ENCODE data around the gene STH.
A peak's percentile ranks its signal among the peaks of the same experiment; 100 is the strongest.

STH gene

DNA sequence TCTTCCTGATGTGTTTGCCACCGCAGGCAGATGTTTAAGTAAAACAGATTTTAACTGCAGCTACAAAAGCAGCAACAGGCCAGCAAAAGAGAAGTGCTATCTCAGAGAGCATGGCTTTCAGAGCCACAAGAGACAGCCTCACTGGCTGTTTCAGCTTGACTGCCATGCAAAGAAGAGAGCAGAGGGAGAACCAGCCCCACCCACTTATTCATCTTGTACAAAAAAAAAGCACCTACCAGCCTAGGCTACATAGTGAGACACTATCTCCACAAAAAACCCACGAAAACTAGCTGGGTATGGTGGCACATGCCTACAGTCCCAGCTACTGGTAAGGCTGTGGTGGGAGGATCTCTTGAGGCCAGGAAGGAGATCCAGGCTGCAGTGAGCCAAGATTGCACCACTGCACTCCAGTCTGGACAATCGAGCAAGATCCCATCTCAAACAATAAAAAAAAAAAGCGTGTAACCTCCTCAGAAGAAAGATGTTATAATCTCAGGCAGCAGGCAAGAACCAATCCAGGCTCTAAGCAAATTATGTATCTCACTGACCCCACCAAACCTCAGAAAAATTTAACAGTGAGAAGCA, 30.0 kb downstream of the STH start:
- no peak for DNase-seq

DNA sequence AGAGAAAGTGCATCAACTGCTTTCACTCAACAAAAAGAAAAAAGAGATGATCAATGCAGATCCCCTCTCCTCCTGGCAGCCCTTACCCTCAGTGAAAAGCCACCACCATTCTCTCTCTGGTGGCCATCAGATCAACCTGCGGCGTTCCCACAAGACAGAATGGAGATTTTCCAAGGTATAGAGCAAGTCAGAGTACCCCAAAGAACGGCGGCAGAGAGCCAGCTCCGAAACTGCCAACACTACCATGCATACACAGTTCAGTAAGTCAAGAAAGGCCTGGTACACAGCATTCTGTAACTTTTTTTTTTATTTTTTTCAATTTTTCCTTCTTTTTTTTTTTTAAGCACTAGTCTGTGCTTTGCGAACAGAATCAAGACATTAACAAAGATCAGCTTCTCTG, 30.6 kb downstream of the STH start:
- no peak for DNase-seq

DNA sequence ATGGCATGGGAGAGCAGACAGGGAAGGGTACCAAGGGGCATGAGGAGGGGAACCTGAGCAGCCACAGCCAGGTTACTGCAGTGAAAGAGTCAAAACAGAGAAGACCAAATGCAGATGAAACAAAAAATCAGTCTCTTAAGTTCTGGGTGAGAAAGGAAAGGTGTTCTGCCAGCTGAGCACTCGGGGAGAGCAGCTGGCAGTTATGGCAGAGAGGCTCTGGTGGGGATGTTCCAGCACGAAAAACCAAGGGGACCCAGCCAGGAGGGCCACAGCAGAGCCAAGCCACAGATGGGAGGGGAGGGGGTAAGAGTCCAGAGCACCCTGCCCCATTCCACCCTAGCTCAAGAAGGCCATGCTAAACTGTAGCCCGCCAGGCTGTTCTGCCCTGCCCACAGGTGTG, 31.7 kb downstream of the STH start:
- DNase-seq = no peak

DNA sequence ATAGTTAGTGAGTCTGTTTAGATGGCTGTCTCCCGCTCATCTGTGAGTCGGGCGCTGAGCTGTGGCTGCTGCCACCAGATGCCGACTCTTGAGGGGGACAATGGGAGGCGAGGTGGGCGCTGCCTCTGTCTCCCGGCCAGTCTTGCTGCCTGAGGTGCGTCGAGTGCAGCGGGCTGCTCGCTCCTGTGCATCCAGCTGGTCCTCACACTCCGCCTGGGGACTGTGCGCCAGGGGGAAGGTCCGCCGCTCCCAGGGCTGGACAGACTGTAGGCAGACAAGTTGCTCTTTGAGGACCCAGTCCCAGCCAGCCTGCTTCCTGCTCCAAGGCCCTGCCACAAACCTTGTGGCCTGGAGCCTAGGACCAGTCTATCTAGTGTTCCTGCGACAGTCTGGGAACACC, 32.4 kb downstream of the STH start:
- no peak for DNase-seq

DNA sequence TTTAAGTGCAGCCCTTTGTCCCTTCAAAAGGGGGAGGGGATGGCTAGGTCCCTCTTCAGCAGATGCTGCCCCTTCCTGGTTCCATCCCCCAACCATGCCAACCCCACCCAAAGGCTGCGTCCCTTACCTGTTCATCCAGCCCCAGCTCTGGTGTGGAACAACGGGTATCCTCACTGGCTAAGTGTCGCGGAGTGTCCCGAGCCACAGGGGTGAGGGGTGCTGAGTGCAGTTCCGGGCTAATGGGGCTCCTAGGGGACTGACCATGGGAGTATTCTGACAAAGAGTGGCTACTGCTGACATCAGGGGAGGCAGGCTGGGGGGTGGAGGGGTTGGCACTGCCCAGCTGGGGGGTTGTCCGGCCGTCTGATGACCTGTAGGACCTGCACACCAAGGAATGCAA, 32.9 kb downstream of the STH start:
- DNase-seq = no peak

DNA sequence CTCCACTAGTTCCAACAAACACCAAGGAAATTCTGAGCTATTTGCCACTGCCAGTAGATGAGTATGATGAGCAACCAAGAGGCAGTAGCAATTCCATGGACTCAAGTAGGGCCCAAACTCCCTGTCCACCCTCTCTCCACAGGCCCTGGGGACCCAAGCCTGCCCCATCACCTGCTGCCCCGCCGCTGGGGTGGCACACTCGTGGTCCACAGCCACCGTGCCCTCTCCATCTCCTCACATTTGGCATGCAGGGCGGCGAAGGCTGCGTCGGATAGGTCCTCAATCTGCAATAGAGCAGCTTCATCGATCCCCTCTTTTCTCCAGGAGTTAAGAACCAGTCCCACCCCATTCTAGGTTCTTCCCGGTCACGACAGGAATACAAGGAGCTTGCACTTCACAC, 33.9 kb downstream of the STH start:
- no peak for DNase-seq

DNA sequence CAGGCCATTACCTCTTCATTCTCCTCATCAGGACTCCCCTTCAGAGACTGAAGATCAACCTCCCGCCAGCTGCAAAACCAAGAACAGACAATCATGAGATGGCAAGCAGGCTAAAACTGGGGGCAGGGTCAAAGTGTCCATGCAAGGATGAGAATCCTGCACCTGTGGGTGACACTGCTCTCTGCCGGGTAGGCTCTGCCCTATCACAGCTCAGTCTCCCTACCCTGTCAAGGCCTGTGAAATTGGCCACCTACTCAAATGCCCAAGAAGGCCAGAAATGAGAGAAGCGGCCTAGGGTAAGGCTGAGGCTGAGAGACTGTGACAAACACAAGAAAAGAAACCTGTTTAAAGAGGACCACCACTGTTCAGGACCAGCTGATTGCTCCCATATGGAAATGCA, 34.3 kb downstream of the STH start:
- DNase-seq = no peak

DNA sequence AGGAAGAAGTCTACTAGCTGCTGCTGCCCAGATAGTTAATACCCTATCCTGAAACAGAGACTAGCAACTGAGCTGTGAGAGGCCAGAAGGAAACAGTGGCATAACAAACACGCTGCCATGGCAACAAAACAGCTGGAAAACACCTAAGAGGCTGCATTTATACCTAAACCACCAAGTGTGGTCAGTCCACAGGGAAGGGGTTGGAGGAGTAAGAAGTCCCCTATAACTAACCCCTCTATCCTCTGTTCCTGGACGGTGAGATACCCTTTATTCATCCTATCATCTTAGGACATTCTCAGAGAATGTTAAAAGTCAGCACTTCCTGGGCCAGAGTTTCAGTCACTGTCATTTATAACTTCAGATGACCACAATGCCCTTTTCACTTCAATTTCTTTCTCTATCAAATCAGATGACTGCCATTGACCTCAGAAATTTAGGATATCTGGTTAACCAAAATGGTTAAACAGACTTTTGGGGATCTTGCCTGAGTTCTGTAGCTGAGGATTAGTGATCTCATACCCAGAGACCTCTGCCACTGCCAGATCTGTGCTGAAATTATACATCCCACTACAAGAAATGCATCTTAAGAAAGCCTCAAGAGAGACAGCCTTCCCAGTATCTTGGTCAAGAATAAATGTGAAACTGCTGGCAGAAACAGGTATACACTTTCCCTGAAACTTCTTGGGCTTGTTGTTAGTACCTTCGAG, 36.2 kb downstream of the STH start:
- no peak for DNase-seq

DNA sequence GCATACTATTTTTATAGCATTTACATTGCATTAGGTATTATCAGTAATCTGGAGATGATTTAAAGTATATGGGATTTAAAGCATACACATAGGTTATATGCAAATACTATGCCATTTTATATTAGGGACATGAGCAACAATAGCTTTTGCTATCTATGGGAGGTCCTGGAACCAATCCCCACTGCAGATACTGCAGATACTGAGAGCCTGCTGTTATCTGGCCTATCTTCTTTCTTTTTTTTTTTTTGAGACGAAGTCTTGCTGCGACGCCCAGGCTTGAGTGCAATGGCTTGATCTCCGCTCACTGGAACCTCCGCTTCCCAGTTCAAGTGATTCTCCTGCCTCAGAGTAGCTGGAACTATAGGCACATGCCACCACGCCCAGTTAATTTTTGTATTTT, 37.4 kb downstream of the STH start:
- DNase-seq = no peak

DNA sequence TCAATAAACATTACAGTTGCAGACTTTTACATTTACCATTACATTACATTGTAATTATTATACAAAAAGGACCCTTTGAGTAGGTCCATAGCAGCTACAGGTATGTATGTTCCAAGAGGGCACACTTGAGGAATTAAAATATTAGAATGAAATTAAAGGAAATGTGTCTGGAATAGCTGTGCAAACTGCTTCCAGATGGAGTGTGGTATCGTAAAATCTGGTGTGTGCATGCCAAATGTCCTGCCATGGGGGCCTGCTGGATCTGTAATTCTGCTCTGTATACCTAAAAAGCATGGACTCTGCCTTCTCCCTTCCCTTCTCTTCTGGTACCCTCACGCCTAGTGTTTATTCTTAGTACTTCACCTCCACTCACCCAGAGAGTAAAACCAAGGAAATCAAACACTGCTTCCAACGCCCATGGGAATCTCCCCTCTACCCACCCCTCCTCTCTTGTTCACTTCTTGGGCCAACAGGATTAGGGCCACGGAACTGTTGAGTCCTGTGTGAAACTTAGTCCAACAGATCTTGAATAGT, 38.7 kb downstream of the STH start:
- no peak for DNase-seq

DNA sequence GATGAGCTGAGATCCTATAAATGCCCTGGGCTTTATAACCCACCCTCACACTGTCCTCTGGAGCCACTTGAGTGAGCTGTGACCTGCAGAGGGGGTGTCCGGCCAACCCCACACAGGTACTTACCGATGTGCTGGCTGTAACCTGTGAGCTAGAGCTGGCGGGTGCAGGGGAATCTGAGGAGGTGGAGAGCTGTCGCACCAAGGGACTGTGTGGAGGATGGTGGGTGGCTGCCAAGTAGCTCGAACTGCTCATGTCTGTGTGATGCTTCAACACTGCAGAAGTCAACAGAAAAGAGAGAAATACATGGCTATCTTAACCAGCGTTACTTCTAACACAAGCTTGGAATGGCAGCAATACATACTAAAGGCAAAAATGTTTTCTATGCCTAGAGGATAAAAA, 39.4 kb downstream of the STH start:
- no peak for DNase-seq

DNA sequence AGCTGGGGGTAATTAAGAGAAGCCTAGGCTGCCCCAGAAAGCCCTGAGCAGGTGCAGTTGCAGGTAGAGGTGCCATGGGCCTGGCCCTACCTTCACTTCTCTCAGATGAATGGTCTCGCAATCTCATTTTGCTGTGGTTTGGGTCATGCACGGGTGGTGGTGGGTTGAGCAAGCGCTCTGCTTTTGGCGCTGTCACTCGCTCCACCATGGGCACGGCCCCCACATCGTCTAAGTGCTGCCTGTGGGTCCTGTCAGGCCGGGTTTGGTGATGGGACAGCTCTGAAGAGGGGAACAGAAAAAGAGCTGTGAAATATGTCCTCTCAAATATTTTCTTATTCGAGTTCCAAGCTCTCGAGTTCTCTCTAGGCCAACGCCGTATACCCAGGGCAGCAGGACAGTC, 39.9 kb downstream of the STH start:
- DNase-seq = no peak

DNA sequence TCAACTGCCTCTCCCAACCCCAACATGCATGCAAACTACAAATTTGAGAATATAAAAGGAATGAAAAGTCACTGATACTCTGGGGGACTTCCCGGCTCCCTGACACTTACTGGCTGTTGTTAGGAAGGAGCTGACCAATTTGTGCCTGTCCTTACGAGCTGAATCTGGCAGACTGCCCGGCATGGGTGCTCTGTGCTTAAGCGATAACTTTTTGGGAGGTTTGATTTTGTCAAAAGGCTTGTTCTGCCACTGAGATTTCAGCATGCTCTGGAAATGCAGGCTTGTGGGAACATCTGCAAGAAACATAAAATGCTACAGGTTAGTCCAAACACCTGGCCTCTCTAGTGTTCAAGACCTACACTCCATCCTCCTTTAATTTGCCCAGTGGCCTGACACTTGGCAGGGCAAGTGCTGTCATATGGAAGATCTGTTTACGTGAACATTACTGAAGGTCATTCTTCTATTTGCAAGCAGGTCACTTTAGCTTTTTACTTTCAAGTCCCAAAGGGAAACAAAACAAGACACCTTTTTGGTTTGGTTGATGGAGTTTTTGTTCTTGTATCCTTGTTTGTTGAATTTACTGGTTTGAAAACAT, 40.6 kb downstream of the STH start:
- no peak for DNase-seq

DNA sequence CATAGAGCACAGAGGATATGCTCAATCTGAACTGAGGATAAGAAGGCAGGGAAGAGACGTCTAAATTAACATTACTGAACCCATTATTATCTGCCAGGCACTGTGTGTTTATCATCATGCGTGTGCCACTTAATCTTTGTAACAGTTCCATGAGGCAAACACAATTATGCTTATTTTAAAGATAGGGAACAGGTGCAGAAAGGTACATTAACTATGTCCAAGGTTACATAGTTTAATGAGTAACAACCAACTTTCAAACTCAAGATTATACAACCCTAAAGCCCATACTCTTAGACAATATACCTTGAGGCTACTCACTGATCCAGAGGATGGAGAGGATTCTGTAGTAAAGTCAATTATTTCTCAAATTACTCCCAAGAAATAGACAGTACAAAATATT, 43.2 kb downstream of the STH start:
- no peak for DNase-seq

DNA sequence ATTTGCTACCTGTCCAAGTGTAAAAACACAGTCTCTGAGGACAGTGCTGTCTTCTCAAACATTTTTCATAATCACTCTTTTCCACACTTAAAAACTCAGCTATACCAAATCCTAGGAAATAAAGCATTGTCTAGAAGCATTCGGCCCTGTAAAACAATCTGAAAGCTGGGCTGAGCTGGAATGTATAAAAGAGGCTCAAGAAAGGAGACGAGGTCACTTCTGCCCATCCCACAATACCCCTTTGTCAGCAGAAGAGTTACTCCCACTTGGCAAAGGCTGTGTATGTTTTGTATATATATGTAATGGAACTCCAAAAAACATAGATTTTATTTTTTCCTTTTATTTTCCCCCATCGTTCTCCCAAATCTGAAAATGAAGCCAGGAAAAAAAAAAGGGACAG, 43.9 kb downstream of the STH start:
- DNase-seq = no peak

DNA sequence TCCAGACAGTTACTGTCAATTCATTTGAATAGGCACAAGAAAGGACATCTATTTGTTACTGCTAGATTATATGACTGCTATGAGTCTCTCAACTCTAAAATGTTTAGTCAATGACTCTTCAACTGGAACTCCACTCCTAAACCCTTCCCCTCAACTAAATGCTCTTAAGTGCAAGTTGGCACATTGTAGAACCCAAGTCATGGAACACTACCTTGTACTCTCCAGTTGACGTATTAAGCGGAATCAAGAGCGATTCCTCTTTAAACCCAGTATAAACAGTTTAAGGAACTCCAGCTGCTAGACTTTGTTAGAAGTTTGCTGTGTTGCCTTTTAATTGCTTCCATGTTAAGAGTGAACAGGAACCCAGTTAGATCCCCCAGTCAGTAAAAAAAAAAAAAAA, 44.6 kb downstream of the STH start:
- DNase-seq = no peak

DNA sequence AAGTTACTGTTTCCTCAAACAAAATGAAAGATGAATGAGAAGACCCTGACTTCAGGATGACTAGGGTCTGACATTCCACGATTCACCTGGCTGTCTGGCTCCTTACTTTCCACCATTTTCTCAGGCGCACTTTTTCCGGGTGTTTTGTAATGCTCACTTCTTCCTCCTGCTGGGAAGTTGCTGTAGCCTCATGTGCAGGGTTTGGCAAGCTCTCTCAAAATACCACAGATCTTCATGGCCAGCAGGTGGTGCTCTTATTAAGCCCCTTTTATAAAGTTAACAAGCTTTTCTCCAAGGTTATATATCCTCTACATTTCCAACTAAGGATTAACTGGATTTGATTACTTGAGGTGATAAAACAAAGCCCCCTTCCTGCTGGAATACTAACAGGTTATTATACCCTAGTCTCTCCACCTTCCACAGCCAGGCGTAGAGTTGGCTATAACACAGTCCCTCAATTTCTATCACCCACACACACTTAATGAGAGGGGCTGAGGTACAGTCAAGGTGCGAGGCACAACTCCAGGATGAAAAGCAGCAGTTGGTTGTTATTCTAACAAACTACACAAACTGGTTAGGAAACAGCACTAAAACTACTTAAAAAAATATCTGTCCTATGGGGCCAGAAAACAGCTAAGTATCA, 45.4 kb downstream of the STH start:
- peak; percentile 38 for DNase-seq

DNA sequence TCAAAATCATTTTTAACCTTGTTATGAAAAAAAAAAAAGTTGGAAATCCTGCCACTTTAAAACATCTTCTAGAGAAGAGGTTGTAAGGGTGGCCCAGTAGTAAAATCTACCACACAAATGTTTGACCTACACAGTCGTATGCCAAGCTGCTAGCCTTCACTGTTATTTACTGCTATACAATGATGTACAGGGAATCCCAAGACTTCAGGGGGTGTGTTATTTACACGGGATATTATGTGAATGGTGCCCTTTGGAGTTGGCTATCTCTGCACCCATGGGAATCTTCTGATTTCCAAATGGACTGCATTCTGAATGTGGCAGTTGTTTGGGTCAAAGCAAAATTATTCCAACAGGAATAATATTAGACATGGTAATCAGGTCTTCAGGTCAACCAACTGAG, 45.9 kb downstream of the STH start:
- DNase-seq = no peak

DNA sequence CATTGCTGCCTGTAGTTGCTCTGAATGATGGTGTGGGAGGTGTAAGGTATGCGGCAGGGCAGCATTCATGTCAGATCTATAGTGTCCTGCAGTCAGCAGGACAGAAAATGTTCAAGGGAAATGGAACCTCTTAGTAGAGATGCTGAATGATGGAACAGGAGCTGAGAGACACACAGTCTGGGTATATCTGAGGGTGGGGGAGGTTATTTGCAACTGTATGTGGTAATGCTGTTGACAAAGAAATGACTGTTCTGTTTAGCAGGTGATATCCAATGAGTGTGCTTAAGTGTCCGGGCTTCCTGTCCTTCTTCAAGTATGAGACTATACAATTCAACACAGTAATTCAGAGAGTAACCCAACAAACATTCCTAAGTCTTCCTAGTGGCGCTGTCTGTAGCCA, 46.6 kb downstream of the STH start:
- DNase-seq = no peak

DNA sequence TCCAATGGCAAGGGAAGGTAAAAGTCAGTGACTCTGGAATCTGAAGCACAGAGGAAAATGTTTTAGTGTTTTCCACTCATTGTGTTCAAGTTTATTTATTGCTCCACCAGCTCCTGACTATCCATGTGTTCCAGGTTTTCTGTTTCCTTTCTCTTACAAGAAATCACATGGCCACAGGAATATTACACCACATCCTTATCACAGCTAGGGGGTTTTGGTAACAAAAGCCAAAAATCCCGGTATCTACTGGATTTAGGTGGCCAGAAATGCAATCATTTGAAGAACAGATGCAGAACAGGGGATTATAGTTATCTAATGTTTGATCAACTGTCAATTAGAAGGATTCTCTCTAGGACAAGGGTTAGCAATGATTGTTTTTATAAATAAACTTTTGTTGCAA, 47.9 kb downstream of the STH start:
- DNase-seq = no peak

DNA sequence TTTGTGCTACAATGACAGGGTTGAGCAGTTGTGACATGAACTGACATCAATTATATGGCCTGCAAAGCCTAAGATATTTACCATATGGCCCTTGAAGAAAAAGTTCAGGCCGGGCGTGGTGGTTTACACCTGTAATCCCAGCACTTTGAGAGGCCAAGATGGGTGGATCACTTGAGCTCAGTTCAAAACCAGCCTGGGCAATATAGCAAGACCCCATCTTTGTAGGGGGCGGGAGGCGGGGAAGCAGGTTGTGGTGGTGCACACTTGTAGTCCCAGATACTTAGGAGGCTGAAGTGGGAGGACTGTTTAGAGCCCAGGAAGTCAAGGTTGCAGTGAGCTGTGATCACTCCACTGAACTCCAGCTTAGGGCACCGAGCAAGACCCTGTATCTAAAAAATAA, 48.3 kb downstream of the STH start:
- no peak for DNase-seq

DNA sequence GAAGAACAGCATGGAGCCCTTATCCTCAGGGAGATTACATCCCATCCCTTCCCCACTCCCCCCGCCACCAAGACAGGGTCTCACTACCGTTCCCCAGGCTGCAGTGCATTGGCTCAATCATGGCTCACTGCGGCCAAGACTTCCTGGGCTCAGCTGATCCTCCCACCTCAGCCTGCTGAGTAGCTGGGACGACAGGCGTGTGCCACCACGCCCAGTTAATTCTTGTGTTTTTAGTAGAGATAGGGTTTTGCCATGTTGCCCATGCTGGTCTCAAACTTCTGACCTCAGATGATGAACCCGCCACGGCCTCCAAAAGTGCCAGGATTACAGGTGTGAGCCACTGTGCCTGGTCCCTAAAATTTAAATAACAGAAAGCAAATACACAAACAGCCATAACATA, 48.8 kb downstream of the STH start:
- DNase-seq = no peak

Measured in activated gamma-delta T cell treated with Interleukin-2 at 50 U/mL for 16 hours (primary cell).